Measurements from ENCODE around the gene RFX6.

Gene RFX6

GRCh38 chr6:116895935-116896334, 18.9 kb downstream of the RFX6 start:
- no peak for DNase-seq (ENCODE audit: low read depth)

- DNase-seq (ENCODE audit: low read depth) = no peak
Measured at GRCh38 chr6:116902634-116903033, 25.6 kb downstream of the RFX6 start.

DNA sequence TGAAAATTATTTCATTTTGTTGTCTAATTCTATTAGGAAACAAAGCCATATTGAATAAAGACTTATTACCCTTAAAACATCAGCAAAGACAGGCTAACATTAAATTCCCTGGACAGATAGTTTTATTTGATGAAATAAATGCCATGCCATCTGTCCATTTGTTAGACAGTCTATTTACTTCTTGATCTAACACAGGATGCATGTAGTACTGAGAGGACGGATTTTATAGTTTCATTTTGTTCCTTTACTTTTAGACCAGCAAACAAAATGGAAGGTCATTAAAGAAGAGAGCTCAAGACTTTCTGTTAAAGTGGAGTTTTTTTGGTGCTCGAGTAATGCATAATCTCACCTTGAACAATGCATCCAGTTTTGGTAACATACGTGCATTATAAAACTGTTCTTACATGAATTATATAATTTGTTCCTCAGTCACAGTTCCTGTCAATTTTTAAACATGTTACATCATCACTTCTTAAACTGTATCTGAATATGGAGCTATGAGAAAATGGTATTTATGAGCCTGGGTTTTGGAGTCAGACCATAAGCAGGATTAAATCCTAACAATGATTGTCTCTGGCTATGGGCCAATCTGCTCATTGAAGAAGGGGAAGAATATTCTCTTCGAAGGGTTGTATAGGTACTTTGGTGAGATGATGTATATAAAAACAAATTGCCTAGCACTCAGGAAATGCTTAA, 46.0 kb downstream of the RFX6 start:
- DNase-seq (ENCODE audit: low read depth) = no peak

GRCh38 chr6:116924245-116924644, 47.2 kb downstream of the RFX6 start:
- no peak for DNase-seq (ENCODE audit: low read depth)

GRCh38 chr6:116925088-116925794, 48.2 kb downstream of the RFX6 start:
- DNase-seq (ENCODE audit: low read depth) = no peak

GRCh38 chr6:116928677-116929076, 51.6 kb downstream of the RFX6 start:
- no peak for DNase-seq (ENCODE audit: low read depth)

DNA sequence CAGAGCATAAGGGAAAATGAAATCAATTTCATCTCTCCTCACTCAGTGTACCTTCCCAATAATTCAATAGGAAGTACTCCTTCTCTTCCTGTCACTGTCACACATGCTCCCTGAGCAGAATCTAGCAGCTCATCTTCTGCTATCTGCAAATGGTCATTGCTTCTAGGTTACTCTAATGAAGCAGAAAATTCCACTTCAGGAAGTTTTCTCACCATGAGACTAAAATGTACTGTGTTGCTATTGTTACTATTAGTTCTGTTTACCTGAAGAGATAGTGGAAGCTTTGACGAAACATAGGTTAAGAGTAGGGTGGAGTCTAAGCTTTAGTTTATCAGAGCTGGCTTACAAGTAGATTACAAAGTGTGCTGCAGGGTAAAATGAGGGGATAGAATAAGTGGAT, 52.8 kb downstream of the RFX6 start:
- no peak for DNase-seq (ENCODE audit: low read depth)

- DNase-seq (ENCODE audit: low read depth) = no peak
Measured at GRCh38 chr6:116931456-116931855, 54.4 kb downstream of the RFX6 start.

DNA sequence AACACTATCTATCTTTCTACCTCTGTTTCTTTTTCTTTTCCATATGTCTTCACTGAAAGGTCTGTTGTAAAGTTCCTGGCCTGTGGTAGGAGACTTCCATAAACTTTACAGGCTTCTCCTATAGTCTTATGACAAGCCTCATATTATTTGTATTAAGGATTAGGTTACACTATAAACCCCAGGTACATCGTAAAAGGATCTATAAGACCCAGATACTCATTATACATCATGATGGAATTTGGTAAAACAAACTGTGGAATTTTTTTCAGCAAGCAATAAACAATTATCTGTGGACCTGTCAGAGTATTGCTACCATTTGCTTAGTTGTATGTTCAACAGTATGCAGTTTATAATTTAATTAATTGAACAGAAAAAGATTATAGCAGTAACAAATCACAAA, 55.5 kb downstream of the RFX6 start:
- DNase-seq (ENCODE audit: low read depth) = no peak

DNA sequence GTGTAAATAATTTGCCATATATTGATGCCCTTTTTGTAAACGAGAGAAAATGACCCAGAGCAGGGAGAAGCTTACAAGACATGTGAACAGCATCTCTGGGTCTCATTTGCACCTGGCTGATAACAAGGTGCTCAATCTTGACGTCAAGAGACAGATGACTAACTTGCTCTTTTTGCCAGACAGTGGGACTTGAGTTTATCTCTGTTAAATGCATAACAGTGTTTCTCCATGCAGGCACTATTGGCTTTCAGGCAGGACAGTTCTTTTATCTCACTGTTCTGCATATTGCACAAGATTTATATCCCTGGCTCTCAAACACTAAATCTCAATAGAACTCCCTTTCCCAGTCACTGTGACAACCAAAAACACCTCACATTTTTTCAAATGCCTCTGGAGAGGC, 56.4 kb downstream of the RFX6 start:
- DNase-seq (ENCODE audit: low read depth) = no peak

DNA sequence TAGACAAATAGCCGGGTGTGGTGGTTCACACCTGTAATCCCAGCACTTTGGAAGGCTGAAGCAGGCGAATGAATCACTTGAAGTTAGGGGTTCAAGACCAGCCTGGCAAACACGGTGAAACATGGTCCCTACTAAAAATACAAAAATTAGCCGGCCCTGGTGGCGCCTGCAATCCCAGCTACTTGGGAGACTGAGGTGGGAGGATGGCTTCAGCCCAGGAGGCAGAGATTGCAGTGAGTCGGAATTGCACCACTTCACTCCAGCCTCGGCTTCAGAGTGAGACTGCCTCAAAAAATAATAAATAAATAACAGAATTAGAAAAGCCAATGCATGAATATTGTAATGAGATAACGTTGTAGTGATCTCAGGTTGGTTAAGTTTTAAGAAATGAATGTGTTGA, 61.3 kb downstream of the RFX6 start:
- DNase-seq (ENCODE audit: low read depth) = no peak

DNA sequence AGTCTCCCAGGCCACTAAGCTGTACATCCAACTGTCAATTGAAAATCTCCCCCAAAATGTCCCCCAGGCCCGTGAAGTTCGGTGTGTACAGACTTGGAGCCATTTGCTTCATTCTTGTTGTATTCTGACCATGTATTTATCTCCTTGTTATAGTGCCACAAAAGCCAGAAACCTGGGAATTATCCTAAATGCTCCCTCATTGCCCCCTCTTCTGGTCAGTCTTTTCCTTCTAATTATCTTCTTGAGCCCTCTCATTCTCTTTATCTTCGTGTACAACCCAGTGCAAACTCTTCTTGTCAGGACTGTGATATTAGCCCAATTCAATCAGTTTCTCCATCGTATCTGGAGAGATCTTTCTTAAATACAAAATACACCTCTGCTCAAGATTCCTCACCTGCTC, 64.7 kb downstream of the RFX6 start:
- no peak for DNase-seq (ENCODE audit: low read depth)

DNA sequence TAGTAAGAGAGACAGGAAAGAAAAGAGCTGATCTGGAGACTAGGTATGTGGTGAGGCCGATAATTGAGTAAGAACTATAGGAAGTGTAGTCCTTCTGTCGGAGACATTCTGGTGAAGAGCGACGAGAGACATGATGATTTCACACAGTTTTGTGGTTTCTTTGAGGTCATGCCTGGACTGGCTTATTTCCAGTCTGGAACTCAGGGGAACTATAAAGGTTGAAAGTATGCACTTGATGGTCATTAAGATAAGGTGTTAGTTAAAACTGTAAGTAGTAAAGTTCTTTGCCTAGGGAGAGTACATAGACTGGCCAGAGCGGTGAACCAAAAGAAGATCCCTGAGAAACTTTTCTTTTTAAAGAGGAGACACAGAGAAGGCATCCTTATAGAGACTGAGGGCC, 68.8 kb downstream of the RFX6 start:
- DNase-seq (ENCODE audit: low read depth) = no peak

DNA sequence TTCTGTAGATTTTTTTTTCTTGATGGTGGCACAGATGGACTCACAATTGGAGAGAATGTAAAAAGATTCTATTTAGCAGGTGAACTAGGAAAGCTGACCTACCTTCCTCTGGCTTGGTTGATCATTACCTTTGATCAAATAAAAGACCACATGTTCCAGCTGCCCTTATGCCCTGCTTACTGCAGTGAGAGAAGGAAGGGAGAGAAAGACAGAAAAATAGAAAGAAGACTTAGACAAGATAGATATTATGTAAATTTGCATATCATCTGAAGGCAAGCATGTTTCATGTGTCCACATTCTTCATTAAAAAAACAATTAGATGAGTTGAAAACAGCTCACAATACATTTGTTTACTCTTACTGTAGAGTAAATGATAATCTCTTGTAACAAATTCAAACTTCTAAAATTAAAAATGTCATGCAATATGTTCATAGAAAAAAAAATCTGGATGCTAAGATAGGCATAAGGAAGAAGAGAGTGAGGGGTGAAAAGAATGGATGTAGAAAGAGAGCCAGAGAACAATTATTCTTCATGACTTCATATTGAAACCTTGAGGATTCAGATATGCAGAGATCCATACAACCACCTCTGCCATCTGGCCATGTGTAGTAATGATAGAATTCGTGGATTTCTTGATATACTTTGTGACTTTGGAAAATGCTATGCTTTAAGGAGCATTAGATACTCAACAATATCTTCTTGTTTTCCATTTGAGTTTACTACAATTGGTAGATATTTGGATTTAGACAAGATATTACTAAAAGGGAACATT, 71.7 kb downstream of the RFX6 start:
- DNase-seq (ENCODE audit: low read depth) = no peak

GRCh38 chr6:116949964-116950363, 72.9 kb downstream of the RFX6 start:
- DNase-seq (ENCODE audit: low read depth) = no peak

- DNase-seq (ENCODE audit: low read depth) = no peak
Measured at GRCh38 chr6:116954335-116954734, 77.3 kb downstream of the RFX6 start.

GRCh38 chr6:116954938-116955337, 77.9 kb downstream of the RFX6 start:
- DNase-seq (ENCODE audit: low read depth) = no peak

DNA sequence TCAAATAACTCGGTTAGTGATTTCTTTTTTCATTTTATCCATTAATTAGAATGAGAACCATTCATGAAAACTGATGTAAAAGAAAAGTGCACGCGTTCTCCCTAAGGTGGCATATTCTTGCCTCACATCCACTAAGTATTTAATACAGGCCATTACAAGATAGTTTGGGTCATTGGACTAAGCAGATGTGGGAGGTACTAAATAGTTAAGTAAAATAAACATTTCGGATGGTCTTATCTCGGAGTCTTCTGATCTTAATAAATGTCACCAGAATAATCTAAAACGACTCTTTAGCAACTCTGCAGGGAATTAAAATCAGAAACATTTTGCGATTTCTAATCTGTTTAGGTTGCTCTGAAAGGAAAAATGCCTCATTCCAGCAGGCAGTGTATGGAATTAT, 78.7 kb downstream of the RFX6 start:
- no peak for DNase-seq (ENCODE audit: low read depth)

- DNase-seq (ENCODE audit: low read depth) = no peak
Measured at GRCh38 chr6:116963972-116964371, 86.9 kb downstream of the RFX6 start.

DNA sequence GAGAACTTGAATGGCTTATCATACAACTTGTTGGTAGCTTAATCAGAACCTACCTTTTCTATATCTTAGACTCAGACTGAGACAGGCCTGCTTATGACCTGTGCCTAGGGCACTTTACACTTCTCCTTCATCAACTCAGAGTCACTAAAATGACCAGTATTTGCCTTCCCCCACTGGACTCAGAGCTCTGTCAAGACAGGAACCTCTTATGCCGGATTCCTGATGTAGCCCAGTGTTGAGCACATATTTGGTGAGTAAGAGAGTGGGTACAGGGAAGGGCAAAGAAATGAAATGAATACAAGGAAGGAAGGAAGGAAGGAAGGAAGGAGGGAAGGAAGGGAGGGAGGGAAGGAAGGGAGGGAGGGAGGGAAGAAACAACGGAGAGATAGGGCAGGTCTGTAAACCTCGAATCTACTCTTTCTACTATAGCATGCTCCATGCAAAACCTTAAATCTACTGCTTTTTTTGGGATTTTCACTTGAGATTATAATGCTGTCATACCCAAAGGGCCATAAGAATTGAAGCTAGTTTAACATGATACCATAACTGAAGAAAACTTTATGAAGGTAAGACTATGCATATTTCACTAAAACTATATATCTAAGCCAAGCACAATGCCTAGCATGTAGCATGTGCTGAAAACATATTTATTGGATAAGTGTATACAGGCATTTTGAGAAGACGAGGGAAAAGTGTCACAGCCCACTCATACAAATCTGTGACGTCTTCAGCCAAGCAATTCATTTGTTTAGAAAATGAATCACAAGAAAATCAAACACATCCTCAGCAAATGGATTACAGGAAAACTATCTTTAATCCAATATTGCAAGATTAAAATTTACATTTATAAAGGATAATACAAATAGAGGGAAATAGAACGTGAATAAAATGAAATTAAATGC, 89.9 kb downstream of the RFX6 start:
- DNase-seq (ENCODE audit: low read depth) = no peak

- no peak for DNase-seq (ENCODE audit: low read depth)
Measured at GRCh38 chr6:116969211-116969863, 92.3 kb downstream of the RFX6 start.

GRCh38 chr6:116971959-116972358, 94.9 kb downstream of the RFX6 start:
- no peak for DNase-seq (ENCODE audit: low read depth)

Measured in stimulated activated CD8-positive, alpha-beta memory T cell treated with anti-CD3 and anti-CD28 coated beads, Interleukin-7, amount 100 ng/mL, for 24 hours (primary cell).